ENCODE data around the gene SYT2.

DNA sequence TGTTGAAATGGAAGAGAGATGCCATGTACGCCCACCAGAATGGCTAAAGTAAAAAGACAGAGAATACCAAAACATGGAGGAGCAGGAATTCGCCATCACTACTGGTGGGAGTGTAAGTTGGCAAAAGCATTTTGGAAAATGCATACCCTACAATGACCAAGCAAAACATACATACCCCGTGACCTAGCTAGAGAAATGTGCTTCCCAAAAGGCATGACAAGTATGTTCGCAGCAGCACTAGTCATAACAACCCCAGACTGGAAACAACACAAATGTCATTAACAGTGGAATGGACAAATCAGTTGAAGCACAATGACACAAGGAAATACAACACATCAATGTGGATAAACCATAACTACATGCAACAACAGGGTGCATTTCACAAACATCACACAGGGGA lies 27.2 kb downstream of the SYT2 start:
- TF ChIP-seq, protein P1, sequence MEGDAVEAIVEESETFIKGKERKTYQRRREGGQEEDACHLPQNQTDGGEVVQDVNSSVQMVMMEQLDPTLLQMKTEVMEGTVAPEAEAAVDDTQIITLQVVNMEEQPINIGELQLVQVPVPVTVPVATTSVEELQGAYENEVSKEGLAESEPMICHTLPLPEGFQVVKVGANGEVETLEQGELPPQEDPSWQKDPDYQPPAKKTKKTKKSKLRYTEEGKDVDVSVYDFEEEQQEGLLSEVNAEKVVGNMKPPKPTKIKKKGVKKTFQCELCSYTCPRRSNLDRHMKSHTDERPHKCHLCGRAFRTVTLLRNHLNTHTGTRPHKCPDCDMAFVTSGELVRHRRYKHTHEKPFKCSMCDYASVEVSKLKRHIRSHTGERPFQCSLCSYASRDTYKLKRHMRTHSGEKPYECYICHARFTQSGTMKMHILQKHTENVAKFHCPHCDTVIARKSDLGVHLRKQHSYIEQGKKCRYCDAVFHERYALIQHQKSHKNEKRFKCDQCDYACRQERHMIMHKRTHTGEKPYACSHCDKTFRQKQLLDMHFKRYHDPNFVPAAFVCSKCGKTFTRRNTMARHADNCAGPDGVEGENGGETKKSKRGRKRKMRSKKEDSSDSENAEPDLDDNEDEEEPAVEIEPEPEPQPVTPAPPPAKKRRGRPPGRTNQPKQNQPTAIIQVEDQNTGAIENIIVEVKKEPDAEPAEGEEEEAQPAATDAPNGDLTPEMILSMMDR (conservative IDR thresholded peaks at IDR 0.05; ENCODE audit: low read depth, low read length), result no peak
- TF ChIP-seq EZH2 (IDR thresholded peaks at IDR 0.05; ENCODE audit: borderline replicate concordance, low read depth, low read length, poor library complexity, severe bottlenecking), result no peak

Measured in A673 (cell line).